MV-4-11 (cell line): Measurements from ENCODE around the gene CDK16.

Source experiments
- DNase-seq: peaks from one replicate; lab custom pipeline; 2025; lab: John Stamatoyannopoulos, UW

The CDK16 gene

DNA sequence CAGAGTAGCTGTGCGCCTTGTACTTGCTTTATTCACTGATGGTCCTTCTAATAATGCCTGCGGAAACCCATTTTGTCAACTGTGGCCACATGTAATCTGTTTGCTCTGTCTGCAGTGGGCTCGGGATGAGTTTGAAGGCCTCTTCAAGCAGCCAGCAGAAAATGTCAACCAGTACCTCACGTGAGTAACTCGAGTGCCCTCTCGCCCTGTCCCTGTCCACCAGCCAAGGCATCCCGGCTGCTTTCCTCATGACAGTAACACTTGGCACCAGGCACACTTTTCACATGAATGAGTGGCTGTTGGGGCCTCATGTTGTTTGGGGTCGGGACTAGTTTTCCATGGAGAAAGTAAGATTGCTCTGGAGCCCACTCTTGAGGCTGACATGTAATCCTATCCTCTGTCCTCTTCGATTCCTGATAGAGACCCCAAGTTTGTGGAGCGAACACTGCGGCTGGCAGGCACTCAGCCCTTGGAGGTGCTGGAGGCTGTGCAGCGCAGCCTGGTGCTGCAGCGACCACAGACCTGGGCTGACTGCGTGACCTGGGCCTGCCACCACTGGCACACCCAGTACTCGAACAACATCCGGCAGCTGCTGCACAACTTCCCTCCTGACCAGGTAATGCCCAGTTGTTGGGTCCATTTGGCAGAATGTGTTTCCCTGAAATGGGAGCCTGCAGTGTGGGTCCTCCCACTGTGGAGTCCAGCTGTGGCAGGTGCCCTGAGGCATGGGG, 8.8 kb upstream of the CDK16 start:
- no peak for DNase-seq

DNA sequence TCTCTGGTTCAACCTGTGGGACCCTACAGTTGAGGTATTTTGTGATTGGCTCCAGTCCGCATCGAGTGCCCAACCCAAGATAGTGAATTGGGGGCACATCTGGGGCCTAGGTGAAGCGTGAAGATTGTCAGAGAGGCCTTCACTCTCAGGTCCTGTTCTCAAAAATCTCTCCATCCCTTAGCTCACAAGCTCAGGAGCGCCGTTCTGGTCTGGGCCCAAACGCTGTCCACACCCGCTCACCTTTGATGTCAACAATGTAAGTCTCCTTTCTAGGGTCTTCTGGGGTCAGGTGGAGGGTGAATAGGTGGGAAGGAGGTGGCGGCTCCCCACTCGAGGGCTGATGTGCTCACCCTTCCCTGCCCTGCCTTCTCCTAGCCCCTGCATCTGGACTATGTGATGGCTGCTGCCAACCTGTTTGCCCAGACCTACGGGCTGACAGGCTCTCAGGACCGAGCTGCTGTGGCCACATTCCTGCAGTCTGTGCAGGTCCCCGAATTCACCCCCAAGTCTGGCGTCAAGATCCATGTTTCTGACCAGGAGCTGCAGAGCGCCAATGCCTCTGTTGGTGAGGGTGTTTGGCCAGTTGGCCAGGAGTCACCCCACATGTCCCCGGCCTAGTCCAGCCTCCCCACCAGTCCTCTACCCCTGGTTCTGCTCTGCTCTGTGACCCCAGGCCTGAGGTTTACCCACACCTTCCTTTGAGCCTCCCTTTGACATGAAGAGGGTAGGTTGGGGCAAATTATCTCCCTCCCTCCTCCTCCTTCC, 7.6 kb upstream of the CDK16 start:
- no peak for DNase-seq

DNA sequence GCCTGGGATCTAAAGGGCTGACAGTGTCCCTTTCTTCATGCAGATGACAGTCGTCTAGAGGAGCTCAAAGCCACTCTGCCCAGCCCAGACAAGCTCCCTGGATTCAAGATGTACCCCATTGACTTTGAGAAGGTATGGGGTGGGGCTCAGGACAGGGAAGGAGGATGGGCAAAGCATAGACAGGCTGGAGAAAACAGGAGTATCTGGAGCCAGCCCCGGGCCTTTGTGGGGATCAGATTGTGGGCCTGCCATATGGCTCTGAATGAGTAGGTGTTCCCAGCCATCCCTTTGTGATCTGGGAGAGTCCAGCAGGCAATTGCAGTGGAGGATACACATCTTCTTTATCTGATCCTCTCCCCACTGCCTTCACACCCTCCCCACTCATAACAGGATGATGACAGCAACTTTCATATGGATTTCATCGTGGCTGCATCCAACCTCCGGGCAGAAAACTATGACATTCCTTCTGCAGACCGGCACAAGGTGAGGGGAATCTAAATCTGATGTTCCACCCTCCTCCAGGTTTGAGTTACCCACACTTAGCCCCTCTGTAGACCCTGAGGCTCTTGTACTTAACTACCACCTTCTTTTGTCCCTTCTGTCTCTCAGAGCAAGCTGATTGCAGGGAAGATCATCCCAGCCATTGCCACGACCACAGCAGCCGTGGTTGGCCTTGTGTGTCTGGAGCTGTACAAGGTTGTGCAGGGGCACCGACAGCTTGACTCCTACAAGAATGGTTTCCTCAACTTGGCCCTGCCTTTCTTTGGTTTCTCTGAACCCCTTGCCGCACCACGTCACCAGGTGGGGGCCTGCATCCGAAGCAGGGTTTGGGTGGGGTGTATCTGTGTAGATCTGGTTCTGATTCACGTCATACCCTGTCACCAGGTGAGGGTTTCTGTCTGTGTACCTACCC, 5.8 kb upstream of the CDK16 start:
- no peak for DNase-seq

DNA sequence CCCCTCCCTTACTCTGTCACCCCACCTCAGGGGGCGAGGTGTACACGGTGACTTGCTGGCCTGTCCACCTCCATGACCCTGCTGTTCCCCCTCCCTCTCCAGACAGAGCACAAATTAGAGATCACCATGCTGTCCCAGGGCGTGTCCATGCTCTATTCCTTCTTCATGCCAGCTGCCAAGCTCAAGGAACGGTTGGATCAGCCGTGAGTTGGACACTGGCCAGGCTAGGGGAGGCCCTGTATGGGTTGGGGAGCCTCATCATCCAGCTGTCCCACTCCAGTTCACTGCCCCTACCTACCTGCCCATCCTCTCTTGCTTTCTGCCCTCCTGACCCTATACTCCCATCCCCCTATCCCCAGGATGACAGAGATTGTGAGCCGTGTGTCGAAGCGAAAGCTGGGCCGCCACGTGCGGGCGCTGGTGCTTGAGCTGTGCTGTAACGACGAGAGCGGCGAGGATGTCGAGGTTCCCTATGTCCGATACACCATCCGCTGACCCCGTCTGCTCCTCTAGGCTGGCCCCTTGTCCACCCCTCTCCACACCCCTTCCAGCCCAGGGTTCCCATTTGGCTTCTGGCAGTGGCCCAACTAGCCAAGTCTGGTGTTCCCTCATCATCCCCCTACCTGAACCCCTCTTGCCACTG, 3.9 kb upstream of the CDK16 start:
- DNase-seq = no peak

- no peak for DNase-seq
Measured at GRCh38 chrX:47215291-47215900, 3.1 kb upstream of the CDK16 start.

GRCh38 chrX:47216393-47216925, 2.0 kb upstream of the CDK16 start:
- no peak for DNase-seq

DNA sequence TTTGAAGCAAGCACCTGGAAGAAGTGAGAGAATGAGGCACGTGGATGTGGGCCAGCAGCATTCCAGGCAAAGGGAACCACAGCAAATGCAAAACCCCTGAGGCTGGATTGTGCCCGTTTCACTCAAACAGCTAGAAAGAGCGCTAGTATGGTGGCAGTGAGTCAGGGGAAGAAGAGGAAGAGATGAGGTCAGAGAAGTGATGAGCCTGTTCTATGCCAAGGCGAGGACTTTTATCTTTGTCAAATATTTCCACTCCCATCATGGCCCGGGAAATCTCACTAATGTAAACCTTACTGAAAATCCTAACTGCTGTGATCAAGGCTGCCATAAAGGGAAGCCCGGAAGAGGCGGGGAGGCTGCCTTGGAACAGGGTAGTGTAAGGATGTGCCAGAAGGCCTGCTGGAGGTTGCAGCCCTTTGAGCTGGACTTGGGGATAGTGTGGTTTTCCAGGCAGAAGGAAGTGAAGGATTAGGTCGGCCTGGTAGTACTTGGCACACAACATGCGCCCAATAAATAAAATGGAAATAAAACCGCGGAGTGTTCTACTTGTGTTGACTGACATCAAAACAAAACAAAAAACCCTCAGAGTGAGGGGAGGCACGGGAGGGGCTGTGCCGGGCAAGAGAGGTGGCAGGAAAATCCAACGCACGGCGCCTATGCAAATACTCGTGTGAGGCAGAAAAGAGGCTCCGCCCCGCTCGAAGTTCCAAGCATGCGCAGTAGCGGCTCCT, 1.2 kb upstream of the CDK16 start:
- peak; percentile 53 for DNase-seq

DNA sequence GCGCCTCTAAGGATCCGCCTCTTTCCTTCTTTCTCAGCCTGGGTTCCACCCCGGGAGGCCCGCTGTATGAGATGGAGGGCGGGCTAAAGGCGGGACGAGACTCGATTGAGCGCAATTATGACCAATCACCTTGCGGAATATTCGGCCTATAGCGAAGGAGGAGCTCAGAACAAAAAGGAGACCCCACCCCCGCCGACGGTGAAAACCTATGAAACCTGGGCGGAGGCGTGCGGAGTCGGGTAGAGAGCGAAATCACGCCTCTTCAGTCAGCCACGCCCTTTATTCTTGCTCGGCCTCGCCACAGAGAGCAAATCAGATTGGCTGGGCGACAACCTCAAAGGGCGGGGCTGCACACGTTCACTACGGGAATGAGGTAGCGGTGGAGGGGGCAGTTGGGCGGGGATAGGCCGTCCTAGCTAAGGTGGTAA, 615 bp upstream of the CDK16 start:
- DNase-seq = peak; percentile 96

DNA sequence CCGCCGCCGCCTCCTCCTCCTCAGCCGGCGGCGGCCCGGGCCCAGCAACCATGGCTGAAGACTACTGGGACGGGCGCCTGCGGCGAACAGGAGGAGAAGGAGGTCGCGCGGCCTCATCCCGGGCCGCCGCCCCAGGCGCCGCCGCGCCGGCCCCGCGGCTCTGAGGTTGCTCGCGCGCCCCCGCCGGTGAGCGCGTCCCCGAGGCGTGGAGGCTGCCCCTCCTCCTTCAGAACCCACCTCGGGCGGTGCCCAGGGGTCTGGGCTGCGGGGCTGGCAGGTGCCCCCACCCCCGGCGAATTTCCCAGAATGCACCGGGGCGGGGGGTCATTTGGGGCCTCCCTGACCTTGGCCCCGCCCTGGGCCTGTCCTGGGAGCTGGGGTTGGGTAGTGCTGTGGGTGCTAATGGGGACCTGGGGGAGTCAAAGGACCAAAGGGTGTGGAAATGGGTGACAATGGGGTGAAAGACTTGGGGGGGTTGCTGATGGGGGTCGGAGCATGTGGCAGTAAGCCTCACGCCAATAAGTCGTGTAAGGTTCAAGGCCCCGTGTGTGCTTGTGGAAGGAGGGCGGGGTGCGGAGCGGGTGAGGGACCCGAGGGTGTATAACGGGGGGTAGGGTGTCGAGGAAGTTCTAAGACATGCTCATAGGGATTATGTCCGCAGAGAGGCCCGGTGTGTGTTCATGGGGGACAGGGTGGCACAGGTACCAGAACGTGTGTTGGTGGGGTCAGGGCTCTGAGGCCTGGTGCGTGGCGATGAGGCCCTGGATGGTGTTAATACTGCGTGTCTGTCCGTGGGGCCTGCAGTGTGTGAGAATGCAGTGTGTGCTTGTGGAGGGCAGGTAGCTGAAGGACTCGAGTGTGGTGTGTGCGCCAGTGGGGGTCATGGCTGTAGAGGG, 687 bp downstream of the CDK16 start:
- DNase-seq = no peak

GRCh38 chrX:47221756-47222155, 3.3 kb downstream of the CDK16 start:
- DNase-seq = no peak

DNA sequence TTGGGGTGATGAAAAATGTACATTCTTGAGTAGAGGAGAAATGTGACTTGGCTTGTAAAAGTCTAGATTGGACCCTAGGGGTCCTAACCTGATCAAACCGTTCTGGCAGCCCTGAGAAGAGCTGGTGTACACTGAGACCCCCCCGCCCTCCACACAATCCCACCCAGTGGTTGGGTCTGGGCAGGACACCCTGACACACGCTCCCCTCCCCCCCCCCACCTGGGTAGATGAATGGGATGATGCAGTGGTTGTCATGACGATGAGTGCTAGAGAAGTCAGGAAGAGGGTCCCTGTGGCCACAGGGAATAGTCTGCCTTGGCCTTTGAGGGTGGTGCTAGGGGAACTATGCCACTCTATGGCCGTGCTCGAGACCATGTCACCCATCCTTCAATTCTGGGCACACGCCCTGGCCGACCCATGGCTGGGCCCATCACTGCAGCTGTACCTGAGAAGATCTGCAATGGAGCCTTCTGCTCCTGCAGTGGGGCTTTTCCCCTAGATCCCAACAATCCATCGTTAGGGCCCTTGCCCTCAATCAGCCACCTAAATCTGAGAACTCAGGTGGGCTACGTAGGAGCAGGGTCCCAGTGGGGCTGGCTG, 4.4 kb downstream of the CDK16 start:
- no peak for DNase-seq

DNA sequence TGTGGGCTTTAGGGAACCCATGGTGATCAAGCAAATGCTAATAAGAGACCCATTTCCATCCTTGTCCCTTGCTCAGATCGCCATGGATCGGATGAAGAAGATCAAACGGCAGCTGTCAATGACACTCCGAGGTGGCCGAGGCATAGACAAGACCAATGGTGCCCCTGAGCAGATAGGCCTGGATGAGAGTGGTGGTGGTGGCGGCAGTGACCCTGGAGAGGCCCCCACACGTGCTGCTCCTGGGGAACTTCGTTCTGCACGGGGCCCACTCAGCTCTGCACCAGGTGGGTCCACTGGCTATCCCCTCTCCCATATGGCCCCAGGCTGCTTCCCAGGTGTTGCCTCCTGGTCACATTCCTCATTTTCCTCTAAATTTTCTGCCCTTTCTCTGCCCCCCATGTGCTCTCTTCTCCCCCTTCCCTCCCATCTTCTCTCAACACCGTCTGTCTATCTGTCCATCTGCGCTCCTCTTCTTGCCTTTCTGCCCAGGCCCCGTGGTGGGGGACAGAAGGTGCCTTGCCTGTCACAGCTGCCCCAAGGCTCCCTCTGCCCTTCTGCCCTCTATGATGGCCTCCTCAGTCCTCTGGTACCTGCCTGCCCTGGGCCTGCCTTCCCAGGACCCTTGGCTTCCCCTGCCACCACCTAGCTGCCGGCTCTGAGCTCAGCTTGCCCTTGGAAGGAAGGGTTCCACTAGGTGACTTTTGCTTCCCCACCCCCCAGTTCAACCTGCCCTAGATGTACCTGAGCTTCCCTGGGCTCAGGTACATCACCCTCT, 5.2 kb downstream of the CDK16 start:
- no peak for DNase-seq

GRCh38 chrX:47224266-47224895, 5.9 kb downstream of the CDK16 start:
- DNase-seq = no peak

GRCh38 chrX:47224896-47225290, 6.4 kb downstream of the CDK16 start:
- DNase-seq = no peak

DNA sequence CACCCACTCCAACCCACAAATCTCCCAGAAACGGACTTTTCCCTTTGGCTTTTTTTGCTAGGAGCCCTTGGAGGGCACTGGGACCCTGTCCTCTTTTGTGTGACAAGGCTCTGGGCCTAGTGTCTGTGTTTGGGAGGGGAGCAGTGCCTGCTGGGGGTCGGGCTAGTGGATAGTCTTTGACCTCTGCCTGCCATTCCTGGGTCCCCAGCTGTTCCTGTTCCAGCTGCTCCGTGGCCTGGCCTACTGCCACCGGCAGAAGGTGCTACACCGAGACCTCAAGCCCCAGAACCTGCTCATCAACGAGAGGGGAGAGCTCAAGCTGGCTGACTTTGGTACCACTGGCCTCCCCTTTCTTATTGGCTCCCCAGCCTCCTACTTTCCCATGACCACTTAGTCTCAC, 7.6 kb downstream of the CDK16 start:
- no peak for DNase-seq

DNA sequence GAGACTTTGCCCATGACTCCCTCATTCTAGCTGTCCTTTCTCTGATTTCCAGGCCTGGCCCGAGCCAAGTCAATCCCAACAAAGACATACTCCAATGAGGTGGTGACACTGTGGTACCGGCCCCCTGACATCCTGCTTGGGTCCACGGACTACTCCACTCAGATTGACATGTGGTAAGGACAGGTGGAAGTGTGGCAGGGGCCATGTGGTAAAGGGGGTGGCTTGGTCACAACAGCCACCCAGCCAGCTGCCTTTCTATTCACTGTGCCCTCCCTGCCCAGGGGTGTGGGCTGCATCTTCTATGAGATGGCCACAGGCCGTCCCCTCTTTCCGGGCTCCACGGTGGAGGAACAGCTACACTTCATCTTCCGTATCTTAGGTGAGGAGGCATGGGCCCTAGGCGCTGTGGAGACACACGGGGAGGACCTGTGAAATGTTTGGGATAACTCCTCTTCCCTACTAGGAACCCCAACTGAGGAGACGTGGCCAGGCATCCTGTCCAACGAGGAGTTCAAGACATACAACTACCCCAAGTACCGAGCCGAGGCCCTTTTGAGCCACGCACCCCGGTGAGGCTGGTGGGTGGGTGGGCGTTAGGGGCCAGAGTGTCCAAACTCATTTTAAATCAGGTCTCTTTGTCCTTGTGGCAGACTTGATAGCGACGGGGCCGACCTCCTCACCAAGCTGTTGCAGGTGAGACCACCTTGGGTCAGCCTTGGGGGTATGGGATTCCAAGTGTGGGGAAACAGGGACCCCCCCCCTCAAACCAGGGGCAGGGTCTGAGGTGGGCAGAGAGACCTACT, 8.3 kb downstream of the CDK16 start:
- DNase-seq = no peak

DNA sequence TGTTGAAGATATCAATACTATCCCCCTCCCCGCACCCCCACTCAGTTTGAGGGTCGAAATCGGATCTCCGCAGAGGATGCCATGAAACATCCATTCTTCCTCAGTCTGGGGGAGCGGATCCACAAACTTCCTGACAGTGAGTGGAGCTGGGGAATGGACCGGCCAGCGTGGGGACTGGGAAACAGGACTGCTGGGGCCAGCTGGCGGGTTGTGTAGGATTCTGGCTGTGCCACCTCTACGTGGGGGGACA, 8.8 kb downstream of the CDK16 start:
- DNase-seq = no peak
